GM19463 (cell line): ENCODE measurements around the gene CPT2.

Experiments
- ATAC-seq: cut with Tn5 transposase; IDR thresholded peaks from one replicate; pipeline ENCODE4 v1.9.1; 2021; ENCODE audit warnings: mild to moderate bottlenecking, moderate library complexity; ENCODE audit not compliant: unreplicated experiment

CPT2 gene

GRCh38 chr1:53196485-53197290 is at the start of gene CPT2:
TSS of gene CPT2 (plus strand) at chr1:53196824. CDS start at chr1:53196944, 120 bp downstream.
- ATAC-seq = peak; percentile 99

DNA sequence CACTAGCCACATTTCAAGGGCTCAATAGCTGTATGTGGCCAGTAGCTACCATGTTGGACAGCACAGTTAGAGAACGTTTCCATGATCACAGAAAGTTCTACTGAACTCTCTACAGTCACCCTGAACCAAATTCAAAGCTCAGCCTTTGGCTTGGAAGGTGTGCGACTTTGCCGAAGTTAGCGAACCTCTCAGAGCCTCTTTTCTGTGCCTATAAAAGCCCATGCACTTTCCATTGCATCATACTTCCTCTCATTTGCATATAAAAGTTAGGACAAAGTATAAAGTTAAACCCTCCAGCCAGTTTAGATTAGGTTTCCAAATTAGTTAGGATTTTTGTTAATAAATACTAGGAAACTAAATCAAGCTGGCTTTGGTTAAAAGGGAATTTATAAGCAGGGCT is 49.5 kb upstream of the CPT2 start:
- ATAC-seq = no peak

DNA sequence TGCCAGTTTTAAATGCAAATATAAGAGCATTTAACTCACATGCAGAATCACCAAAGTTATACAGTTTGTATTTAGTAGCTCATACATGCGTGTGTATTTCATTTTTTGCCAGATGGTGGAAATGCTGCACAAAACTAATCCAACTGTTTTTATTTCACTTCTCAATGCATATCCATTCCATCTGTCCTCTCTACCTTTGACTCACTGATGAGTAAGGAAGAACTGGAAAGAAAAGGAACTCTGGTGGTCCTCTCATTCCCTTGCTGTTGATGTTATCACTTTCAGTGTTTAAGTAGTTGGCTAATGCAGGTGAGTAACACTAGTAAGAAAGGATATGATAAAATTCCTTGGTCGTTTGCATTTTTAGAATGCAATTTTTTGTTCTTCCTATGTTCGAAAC is 48.5 kb upstream of the CPT2 start:
- ATAC-seq = no peak

DNA sequence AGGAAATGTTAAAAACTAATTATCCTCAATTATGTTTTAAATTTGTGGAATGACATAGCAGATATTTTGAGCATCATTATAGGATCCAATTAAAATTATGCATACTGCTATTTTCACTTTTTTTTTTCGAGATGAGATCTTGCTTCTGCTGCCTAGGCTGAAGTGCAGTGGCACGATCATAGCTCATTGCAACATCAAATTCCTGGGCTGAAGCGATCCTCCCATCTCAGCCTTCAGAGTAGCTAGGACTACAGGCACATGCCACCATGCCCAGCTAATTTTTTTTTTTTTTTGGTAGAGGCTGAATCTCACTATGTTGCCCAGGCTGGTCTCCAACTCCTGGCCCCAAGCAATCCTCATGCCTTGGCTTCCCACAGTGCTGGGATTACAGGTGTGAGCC is 42.9 kb upstream of the CPT2 start:
- no peak for ATAC-seq

- ATAC-seq = no peak
Observed at GRCh38 chr1:53154859-53155438, 41.7 kb upstream of the CPT2 start.

GRCh38 chr1:53155534-53155933 is 41.1 kb upstream of the CPT2 start:
- ATAC-seq = no peak

DNA sequence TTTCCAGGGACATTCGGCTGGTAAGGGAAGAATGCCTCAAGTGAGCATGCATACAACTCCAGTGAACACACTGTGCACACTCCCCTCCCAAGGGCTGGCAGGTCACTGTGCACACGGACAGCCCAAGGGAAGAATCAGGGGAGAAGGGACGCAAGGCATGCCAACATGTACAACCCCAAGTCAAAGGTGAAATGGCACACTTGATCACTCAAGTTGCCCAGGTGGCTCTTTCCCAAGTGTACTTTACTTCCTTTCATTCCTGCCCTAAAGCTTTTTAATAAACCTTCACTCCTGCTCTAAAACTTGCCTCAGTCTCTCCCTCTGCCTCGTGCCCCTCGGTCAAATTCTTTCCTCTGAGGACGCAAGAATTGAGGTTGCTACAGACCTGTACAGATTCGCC is 40.7 kb upstream of the CPT2 start:
- no peak for ATAC-seq

DNA sequence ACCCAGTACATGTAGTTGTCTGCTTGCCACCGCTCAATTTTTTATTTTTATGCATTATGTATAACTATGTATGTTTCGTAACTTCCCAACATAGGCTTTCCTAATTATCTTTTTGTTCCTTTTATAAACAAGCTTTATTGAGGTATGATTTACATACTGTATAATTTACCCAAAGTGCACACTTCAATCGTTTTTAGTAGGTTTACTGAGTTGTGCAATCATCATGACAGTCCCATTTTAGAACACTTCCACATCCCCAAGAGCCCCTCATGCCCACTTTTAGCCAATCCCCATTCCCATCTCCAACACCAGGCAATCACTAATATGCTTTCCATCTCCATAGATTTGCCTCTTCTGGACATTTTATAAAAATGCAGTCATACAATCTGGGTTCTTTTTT is 39.8 kb upstream of the CPT2 start:
- no peak for ATAC-seq

DNA sequence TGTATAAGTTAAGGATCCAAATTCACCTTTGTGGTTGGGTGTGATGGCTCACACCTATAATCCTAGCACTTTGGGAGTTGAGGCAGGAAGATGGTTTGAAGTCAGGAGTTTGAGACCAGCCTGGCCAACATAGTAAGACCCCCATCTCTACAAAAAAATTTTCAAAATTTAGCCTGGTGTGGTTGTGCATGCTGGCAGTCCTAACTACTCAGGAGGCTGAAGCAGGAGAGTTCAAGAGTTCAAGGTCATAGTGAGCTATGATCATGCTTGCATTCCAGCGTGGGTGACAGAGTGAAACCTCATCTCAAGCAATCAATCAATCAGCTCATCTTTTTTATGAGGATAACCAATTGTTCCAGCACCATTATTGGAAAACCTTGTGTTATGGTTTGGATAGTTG is 37.7 kb upstream of the CPT2 start:
- no peak for ATAC-seq

DNA sequence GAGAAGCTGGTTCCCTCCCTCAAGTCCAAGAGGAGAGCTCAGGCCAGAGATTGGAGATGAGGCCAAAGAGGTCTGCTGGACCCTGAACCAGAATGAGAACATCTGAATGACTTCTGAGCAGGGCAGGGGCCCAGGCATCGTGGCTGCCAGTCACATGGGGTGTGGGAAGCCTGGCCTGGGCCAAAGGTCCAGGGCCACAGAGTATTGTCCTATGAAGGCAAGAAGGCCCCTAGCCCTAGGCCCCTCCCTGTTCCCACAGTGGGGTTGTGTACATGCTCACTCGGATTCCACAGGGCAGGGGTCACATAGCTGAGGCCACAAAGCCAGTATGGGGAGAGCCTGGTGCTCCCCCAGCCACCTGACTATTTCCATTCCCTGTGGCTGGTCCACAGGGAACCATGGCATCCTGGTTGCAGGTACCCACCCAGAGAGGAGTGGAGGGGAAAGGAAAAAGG is 35.7 kb upstream of the CPT2 start:
- no peak for ATAC-seq

- no peak for ATAC-seq
Observed at GRCh38 chr1:53162621-53163020, 34.0 kb upstream of the CPT2 start.

- no peak for ATAC-seq
Observed at GRCh38 chr1:53163291-53163768, 33.3 kb upstream of the CPT2 start.

GRCh38 chr1:53165408-53165961 is 31.1 kb upstream of the CPT2 start:
- no peak for ATAC-seq

DNA sequence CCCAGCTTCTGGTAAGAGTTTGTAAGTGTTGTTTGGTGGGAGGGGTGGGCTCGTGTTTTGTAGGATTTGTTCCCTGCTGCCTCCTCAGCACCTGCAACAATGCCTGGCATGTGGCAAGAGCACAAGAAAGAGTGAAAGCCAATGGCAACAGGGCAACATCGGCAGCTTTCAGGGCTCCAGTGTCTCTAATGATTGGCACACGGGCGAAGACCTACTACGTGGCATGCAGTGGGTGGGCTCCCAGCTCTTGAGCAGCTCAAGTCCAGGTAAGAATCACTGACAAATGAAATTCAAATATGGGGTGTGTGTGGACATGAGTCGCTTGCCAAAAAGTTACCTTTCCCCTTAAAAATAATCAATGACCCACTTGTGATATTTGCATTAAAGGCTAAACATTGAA is 30.3 kb upstream of the CPT2 start:
- no peak for ATAC-seq

GRCh38 chr1:53166912-53167311 is 29.7 kb upstream of the CPT2 start:
- no peak for ATAC-seq

DNA sequence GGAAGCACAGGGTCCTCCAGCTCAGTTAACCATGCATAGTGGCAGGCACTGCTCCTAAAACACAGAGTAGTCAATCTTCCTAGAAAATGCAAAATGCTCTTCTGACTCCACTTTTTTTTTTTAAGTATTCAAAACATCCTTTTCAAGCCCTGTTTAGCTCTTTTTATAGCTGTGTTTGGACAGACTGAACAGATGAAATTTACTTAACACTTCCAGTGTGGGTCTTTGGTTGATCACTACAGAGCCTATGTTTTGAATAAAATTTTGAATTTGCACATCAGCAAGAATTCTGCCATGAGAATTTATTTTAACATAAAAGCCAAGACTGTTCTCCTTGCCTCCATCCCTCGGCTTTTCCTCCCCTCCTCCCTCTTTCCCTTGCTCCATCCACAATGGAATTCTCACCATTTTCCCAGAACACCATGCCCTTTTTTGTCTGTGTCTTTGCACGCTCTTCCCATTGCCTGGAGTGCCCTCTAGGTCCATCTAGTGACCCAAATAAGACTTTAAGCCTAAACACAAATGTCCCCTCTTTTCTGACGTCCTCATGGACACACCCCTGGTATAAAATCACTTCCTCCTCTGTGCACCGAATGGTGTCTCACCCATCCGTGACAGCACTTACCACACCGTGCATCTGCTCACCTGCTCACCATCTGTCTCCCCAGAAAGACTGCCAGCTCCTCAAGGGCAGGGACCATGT is 24.0 kb upstream of the CPT2 start:
- peak; percentile 54 for ATAC-seq

- no peak for ATAC-seq
Observed at GRCh38 chr1:53174971-53175913, 21.4 kb upstream of the CPT2 start.

DNA sequence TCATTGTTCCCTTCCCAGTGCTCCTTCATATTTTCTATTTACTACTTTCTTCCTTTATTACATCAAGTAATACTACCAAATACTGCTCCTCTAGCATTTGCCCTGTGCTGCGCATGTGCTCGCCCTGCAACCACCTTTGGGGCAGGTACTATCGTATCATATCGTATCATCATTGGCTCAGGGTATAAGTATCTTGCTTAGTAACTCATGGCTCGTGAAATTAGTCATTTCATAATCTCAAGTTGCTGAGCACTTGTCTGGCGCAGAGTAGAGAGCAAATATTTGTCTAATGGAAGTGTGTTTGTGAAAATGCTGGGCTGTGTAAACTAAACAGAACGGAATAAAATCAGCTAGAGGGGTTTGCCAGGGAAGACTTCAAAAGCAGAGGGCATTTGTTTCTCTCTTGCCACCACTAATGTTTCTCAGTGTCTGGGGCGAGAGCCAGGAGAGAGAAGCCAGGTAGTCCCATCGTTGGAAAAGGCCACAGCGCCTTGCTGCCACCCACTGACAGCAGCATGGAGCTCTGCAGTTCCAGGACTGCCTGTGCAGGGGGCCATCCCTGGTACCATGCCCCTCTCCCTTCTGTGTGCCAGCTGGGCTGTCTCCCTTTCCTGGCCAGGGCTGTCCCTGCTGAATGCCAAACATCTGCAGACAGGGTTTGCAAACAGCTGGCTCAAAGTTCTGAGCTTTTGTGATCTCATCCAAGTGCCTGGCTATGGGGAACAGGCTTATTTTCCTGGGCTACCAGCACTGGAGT is 20.0 kb upstream of the CPT2 start:
- ATAC-seq = no peak

- ATAC-seq = no peak
Observed at GRCh38 chr1:53180226-53180625, 16.4 kb upstream of the CPT2 start.

DNA sequence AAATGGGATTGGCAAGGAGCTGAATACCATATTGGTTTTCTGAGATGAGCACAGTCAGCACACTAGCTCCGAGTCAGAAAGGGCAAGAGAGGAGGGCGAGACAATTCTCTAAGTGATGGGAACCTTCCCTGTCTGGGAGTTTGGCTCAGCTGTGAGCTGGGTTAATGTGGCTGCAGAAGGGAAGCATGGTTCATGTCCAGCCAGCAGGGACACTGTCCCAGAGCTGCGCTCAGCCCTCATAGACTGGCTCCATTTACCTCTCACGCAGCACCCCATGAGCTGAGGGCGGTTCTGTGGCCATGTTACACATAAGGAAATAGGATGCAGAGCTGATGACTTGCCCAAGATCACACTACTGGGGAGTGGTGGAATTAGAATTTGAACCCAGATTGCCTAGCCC is 15.7 kb upstream of the CPT2 start:
- no peak for ATAC-seq
